ENCODE data around the gene ADAMTS17.

The ADAMTS17 gene

GRCh38 chr15:100036015-100036414, 305.8 kb downstream of the ADAMTS17 start:
- no peak for DNase-seq

DNA sequence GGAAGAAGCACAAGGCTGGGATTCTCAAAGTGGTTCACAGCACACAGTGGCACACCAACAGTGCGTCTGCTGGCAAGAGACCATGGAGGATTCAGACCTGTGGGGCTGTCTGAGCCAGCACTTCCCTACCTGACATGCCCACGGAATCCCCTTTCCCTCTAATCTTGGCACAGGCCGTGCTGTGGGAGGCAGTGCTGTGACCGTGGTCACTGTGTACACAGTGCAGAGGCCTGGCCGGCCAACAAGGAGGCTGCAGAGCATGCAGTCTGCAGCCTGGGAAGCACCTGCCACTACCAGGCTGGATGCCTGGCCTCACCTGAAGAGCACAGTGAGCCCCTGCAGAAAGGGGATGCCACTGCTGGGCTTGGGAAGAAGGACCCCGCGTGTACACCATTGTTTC, 307.6 kb downstream of the ADAMTS17 start:
- no peak for DNase-seq

DNA sequence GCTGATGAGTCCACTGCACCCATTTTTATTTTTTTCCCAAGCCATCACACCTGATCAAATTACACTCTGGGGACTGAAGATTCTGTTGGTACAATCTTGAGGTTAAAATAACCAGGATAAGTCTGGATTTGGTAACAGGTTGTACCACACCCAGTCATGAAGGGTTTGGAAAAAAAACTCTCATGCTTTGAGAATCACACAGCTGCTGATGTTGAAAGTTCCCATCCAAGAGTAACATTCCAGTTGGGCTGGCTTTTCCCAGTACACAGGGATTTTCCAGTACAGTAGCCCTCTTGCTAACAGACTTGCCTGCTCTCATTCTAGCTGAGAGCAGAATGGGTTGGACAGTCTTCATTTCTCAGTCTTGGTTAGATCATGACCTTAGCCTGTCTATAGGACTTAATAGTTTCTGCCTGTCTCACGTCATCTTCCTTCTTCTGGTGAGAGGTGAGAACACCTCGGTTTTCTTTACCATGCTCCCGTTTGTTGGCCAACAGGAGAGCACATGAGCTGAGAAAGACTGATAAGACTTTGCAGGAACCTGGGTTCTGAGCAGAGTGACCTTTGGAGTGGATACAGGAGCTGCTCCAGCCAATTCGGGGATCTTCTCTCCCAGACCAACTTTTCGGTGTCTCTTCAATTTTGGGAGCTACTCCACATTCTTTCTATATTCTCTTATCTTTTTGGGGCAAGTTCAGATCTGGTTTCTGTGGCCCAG, 308.5 kb downstream of the ADAMTS17 start:
- DNase-seq, result peak; percentile 7

DNA sequence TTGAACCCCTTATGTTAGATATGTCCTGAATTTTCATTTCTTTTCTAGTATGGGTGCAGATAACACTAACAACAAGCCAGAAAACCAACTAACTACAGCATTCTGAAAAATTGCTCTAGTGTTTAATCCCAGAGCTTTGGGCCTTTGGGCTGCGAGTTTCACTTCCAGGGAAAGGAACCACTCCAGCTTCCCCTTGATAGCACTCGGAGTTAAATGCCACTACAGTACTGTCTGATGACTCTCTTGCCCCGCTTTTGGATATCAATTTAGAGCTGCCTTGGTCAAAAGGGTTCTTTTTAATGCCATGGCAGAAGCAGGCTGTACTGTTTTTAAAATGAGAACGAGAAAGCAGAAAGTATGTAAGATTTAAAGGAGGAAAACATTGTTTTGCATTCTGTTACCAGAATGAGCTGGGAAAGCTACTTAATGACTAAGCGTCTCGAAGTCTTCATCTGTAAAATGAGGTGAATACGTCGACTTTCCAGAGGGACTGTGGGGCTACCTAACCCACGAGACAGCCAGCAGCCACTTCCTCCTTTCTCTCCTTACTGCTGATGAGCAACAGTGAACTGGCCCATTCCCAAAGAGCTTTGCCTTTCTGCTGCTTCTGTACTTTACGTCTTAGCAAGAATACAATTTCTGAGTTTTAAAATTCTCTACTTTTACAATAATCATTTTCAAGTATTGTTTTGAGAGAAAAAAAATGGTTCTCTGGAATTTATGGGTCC, 309.3 kb downstream of the ADAMTS17 start:
- no peak for DNase-seq

DNA sequence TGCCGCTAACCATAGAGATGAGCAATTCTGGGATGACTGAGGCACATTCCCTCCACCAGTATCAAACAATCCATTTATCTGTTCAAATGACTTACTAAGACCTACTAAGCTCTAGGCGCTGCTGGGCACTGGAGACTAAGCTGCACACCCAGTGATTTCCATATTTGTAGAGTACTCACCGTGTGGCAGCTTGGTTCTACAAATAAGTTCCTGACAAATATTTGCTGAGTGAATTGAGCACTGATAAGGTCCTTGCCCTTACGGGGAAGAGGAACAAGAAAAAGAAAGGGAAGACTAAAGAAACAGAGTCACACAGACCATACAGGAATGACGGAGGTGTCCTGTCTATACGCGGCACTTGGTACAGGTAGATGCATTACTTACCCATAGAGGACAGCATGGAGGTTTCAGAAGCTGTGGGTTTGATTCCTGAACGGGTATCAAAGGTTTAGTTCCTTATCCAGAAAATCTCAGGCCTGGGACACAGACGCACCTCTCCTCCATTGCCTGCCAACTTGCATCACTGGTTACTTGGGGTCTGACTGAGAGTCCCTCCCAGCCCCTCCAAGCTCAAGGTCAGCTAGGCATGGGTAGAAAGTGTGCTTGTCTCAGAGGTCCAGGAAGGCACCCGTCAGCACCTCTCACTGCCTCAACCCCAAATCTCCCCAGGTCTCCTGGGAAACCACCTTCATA, 310.0 kb downstream of the ADAMTS17 start:
- no peak for DNase-seq

DNA sequence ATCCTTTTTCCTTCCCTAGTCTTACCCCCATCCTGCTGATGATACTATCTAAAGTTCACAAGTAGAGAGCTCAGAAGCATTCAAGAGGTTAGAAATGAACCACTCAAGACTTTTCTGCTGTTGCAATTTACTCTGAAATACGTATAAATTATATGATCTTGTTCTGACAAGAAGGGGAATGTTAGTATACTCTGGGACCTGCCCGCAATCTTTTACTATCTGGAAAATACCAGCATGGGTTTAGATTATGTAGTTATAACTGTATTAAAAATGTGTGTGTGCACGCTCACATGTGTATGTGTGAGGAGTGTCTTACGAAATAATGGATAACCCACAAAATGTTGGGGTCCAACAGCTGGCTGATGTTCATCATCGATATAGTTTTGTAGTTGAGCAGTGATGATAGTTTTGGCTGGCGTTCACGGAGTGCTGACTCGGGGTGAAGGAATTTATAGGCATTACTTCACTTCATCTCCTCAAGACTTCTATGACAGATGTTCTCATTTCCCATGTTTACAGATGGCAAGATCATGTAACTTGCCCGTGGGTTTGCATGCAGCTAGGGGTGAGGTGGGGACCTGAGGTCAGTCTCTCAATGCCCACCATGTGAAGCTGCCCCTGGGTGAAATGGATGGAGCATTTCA, 311.1 kb downstream of the ADAMTS17 start:
- DNase-seq, result no peak

- DNase-seq, result no peak
Measured at GRCh38 chr15:100029868-100030479, 311.8 kb downstream of the ADAMTS17 start.

DNA sequence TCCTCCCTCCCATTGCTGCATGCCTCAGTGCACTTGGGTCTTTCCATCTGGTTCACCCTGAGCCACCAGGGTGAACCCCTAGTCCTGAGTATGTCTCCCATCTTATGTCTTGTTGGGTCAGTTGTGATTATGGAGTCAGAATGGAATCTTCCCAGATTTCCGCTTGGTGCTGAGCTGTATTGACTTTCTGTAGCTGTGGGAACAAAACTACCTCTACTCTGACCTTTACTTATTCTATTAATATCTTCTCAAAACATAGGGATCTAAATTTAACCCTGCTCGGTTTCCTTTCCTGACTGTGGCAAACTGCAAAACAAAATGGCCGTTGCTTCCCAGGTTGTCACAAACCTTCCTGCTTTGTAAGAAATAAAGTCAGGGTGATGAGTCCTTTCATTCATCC, 312.7 kb downstream of the ADAMTS17 start:
- DNase-seq, result no peak

GRCh38 chr15:100026041-100026440, 315.7 kb downstream of the ADAMTS17 start:
- DNase-seq, result no peak

- no peak for DNase-seq
Measured at GRCh38 chr15:100022806-100023205, 319.0 kb downstream of the ADAMTS17 start.

- DNase-seq, result no peak
Measured at GRCh38 chr15:100022391-100022790, 319.4 kb downstream of the ADAMTS17 start.

GRCh38 chr15:100021653-100022052, 320.1 kb downstream of the ADAMTS17 start:
- DNase-seq, result no peak

- DNase-seq, result no peak
Measured at GRCh38 chr15:100020614-100021013, 321.2 kb downstream of the ADAMTS17 start.

- DNase-seq, result no peak
Measured at GRCh38 chr15:100020189-100020588, 321.6 kb downstream of the ADAMTS17 start.

- DNase-seq, result no peak
Measured at GRCh38 chr15:100019601-100020000, 322.2 kb downstream of the ADAMTS17 start.

GRCh38 chr15:100018191-100018590, 323.6 kb downstream of the ADAMTS17 start:
- no peak for DNase-seq

- no peak for DNase-seq
Measured at GRCh38 chr15:100017140-100017539, 324.6 kb downstream of the ADAMTS17 start.

DNA sequence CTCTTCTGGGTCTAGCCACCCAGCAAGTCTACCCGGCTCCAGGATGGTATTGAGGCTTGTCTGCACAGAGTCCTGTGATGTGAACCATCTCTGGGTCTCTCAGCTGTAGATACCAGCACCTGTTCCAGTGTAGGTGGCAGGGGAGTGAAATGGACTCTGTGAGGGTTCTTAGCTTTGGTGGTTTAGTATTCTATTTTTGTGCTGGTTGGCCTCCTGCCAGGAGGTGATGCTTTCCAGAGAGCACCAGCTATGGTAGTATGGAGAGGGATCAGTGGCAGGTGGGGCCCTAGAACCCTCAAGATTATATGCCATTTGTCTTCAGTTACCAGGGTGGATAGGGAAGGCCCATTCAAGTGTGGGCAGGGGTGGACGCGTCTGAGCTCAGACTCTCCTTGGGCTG, 325.1 kb downstream of the ADAMTS17 start:
- no peak for DNase-seq

- DNase-seq, result no peak
Measured at GRCh38 chr15:100011235-100011634, 330.5 kb downstream of the ADAMTS17 start.

DNA sequence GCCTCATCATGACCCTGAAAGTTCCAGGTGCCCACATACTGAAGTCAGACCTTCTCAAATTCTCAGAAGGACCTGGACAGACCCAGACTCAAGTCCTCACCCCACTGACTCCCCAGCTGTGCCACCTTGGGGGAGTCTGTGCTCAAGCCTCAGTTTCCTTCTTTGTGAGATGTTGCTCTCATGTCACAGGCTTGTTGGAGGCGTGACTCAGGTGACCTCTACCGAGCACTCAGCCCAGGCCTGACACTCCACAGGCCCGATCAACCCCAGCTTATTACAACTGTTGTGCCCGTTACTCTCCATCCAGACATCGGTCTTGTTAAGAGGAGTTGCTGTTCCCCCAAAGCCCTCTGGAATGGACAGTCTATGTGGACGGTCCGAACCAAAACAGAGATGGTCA, 332.4 kb downstream of the ADAMTS17 start:
- no peak for DNase-seq

GRCh38 chr15:100008258-100008657, 333.5 kb downstream of the ADAMTS17 start:
- no peak for DNase-seq

DNA sequence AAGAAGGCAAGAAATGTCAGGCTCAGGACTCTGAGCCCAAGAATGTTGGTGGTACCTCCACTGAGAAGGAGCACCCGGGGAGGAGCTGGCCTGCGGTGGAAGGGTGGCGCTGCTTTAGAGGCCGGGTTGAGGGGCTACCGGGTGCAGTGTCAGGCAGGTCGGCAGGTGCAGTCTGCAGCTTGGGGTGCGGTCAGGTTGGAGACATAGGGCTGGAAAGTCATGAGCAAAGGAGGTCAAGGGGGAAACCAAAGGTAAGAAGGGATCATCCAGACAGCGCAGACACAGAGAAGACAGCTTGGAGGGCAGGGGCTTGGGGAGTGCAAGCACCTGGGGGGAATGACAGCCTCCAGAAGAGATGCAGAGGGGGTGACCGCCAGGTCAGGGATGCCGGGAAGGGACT, 334.2 kb downstream of the ADAMTS17 start:
- no peak for DNase-seq

DNA sequence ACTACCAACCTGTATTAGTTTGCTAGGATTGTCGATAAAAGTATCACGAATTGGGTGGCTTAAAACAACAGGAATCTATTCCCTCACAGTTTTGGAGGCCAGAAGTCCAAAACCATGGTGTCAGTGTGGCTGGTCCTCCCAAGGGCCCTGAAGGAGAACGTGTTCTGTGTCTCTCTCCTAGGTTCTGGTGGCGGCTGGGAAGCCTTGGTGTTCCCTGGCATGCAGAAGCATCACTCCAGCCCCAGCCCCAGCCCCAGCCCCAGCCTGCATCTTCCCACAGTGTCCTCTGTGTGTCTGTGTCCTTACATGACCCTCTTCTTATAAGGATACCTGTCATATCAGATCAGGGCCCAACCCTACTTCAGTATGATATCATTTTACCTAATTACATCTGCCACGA, 336.1 kb downstream of the ADAMTS17 start:
- no peak for DNase-seq
